NCI-H1105 treated with DMSO at 0.1 percent for 48 hours (cell line): ENCODE measurements around the gene SLC9A8.
"Not testable (repeated sequence)": the region's sequence is repeated elsewhere in the genome, so short reads cannot be mapped to it uniquely, and the experiment has no call there.

ENCODE experiments used
- DNase-seq: peaks from one replicate; lab custom pipeline; 2025; lab: John Stamatoyannopoulos, UW

Gene SLC9A8

GRCh38 chr20:49786668-49787370 is 25.8 kb upstream of the SLC9A8 start:
- no peak for DNase-seq

- DNase-seq, result no peak
These were observed 25.0 kb upstream of the SLC9A8 start for GRCh38 chr20:49787371-49788357.

GRCh38 chr20:49790077-49790798 is 22.4 kb upstream of the SLC9A8 start:
- no peak for DNase-seq

- DNase-seq, result no peak
These were observed 21.5 kb upstream of the SLC9A8 start for GRCh38 chr20:49791165-49791564.

GRCh38 chr20:49792006-49792405 is 20.6 kb upstream of the SLC9A8 start:
- DNase-seq, result no peak

- no peak for DNase-seq
These were observed 20.0 kb upstream of the SLC9A8 start for GRCh38 chr20:49792611-49793010.

- DNase-seq, result no peak
These were observed 18.1 kb upstream of the SLC9A8 start for GRCh38 chr20:49794336-49795134.

- DNase-seq, result no peak
These were observed 17.5 kb upstream of the SLC9A8 start for GRCh38 chr20:49795135-49795424.

GRCh38 chr20:49796600-49797343 is 15.9 kb upstream of the SLC9A8 start:
- DNase-seq, result no peak

- DNase-seq, result no peak
These were observed 15.3 kb upstream of the SLC9A8 start for GRCh38 chr20:49797344-49797615.

- no peak for DNase-seq
These were observed 13.9 kb upstream of the SLC9A8 start for GRCh38 chr20:49798718-49799117.

GRCh38 chr20:49799698-49800097 is 12.9 kb upstream of the SLC9A8 start:
- no peak for DNase-seq

- no peak for DNase-seq
These were observed 9.2 kb upstream of the SLC9A8 start for GRCh38 chr20:49803418-49803817.

- DNase-seq, result no peak
These were observed 8.3 kb upstream of the SLC9A8 start for GRCh38 chr20:49804364-49804763.

GRCh38 chr20:49805224-49805876 is 7.3 kb upstream of the SLC9A8 start:
- DNase-seq, result not testable (repeated sequence)

GRCh38 chr20:49808753-49809152 is 3.9 kb upstream of the SLC9A8 start:
- no peak for DNase-seq

- DNase-seq, result no peak
These were observed 2.7 kb upstream of the SLC9A8 start for GRCh38 chr20:49809803-49810359.

GRCh38 chr20:49810491-49811190 is 2.0 kb upstream of the SLC9A8 start:
- no peak for DNase-seq

- DNase-seq, result no peak
These were observed 662 bp upstream of the SLC9A8 start for GRCh38 chr20:49811825-49812506.
